AG09319 (cell line): ENCODE data around the gene HOXC5.

Source experiments
- DNase-seq: peaks from one replicate; pipeline ENCODE4 v3.0.0-alpha.2; 2010; ENCODE audit warnings: low read depth; ENCODE audit errors: extremely low read depth
- CTCF ChIP-seq: IDR thresholded peaks from 2 replicates; pipeline ENCODE4 v1.5.1; 2011; ENCODE audit warnings: low read depth, mild to moderate bottlenecking, inconsistent platforms, low read length, moderate library complexity

The HOXC5 gene

DNA sequence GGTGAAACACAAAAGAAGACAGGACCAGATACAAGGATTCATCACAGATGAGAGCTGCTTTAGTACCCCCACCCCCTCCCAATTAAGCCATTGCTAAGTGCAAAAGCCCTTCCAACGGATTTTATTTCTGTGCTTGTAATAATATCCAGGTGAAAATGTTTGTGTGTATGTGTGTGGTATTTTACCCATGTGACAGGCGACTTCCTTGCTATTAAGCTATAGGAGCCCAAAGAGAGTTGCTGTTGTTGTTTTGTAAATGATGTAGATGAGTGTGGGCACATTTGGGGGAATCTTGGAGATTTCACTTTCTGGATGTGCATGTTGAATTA is 17.6 kb downstream of the HOXC5 start:
- no peak for TF ChIP-seq CTCF
- no peak for DNase-seq

DNA sequence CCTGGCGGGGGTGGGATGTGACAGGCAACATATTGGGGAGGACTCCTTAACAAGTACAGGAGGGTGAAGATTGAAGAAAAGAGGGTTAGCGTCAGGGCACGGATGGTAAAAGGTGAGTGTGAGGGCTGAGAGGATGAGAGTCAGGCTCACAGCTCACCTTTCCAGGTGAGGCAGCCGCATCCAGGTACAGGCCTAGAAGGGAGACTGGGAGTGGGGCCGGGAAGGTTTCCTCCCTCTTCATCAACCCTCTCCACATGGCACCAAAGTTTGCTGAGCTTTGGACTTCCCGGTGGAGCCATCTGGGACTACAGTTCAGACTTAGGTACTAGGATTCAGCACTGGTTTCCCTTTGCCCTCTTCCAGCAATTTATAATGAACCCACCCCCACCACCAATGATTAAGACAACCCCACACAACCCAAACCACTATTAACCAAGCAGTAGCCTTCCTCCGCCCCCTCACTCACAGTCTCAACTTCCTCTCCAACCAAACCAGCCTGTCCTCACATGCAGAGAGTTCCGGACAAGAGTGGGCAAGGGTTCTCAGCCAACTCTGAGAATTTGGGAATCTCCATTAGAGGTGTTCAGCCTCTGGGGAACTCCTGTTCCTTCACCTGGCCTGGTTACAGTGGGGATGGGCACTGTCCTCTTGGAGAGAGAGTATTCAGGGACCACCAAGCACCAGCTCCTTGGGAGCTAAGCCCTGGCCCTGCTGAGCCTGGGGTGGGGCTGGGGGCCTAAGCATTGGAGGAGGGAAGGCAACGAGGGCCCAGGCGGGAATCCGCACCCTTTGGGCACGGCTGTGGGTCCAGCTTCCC is 18.4 kb downstream of the HOXC5 start:
- TF ChIP-seq CTCF = no peak
- no peak for DNase-seq

GRCh38 chr12:54051874-54052437 is 19.1 kb downstream of the HOXC5 start:
- TF ChIP-seq CTCF = no peak
- DNase-seq = no peak

DNA sequence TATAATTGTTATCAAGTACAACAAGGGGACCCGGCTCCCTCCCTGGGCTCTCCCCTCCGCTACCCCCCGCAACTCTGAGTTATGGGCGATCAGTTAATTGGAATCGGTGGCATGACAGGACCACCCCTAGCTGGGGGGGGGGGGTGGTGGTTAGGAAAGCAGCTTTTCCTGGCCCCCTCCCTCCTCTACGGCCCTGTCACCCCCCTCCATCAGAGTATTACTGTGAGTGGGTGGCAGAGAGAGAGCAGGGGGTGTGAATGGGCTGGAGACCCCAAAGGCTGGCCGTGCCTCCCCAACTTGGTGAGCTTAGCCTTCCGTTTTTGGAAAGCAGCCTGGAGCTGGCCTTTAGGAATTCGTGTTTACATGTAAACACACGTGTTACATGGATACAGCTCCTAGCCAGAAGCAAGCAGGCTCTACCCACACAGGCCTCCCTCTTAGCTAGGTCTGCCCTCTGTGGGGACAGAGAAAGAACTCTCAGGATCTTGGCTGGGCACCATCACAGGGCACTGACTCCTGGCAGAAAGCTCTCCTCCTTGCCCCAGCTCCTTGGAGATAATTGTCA is 19.7 kb downstream of the HOXC5 start:
- no peak for TF ChIP-seq CTCF
- no peak for DNase-seq

DNA sequence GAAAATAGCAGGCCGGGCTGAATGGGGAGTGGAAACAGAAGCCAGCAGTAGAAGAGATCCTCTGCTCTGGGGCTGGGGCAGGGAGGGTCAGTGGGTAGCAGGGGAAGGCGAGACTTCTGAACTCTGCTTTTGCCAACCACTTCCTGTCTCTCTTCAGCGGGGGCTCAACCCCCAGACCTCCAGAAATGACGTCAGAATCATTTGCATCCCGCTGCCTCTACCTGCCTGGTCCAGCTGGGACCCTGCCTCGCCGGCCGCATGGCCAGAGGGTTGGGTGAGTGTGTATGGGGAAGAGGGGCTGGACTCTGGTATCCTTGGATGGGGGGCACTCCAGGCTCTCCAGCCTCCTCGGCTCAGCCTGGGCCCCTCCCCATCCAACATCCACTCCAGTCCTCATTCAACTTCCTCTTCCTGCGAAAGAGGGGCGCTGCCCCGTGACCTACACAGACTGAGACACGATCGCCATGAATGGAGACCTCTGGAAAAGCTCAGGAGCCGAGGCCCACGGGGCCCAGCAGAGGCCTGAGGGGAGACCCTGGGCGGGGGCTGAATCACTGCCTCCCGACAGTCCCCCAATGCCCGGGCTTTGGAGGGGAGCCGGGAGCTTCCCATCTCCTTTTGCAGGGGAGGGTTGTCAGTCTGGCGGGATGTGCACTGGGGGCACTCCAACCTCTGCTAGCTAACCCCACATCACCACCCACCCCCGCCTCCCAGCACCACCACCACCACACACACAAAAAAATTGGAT is 20.3 kb downstream of the HOXC5 start:
- TF ChIP-seq CTCF = no peak
- DNase-seq = no peak

DNA sequence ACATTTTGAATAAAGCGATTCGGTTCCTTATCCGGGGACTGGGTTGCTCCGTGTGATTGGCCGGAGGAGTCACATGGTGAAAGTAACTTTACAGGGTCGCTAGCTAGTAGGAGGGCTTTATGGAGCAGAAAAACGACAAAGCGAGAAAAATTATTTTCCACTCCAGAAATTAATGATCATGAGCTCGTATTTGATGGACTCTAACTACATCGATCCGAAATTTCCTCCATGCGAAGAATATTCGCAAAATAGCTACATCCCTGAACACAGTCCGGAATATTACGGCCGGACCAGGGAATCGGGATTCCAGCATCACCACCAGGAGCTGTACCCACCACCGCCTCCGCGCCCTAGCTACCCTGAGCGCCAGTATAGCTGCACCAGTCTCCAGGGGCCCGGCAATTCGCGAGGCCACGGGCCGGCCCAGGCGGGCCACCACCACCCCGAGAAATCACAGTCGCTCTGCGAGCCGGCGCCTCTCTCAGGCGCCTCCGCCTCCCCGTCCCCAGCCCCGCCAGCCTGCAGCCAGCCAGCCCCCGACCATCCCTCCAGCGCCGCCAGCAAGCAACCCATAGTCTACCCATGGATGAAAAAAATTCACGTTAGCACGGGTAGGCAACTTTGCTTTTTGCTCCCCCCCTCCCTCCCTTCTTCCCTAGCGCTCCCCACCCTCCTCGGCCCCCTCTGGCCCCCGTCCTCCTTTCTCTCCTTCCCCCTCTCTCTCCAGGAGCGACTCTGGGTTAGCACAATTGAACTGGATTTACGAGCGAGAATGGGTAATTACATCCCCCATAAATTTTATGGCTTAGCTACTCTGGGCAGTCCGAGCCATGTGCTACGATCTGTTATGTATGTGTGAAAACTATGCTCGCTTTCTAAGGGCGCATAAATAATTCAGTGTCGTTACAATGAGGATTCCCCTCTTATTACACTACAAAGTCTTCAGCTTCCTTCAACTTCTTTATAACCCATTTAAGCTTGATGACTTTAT is 21.2 kb downstream of the HOXC5 start, which contains the start of gene HOXC4:
HOXC4 (plus strand) TSS at position 85 of the 991 bp plus-strand sequence; CDS start at position 173, 88 bp downstream.
- no peak for TF ChIP-seq CTCF
- DNase-seq = no peak
